Measurements from ENCODE around the gene LRMDA. TPM values are rescaled to one million over a fixed set of nuclear protein-coding genes. Genes with fewer than 3 reads are reported as not detected.

LRMDA gene
- total and polyA plus RNA-seq, 2 of the 13 experiments (the other 11 are each of a cell fraction or from before 2014, with no cell fraction given): 13.4 to 22.0 TPM

GRCh38 chr10:75410132-75411005 lies 21.1 kb upstream of the LRMDA start:
- Histone ChIP-seq H3K9me3 (ENCODE audit: low read length) (no peaks in the 10 kb centered on the region), H3K4me1 (ENCODE audit: insufficient read depth, low read length) (peaks cover 20% of the 10 kb centered on the region), H4K20me1 (ENCODE audit: insufficient read depth, low read length) (no peaks in the 10 kb centered on the region), H3K36me3 (replicated peaks in 1 of 2; ENCODE audit: control insufficient read depth in 1 of 2, insufficient read depth in 2 of 2, low read length in 2 of 2) (peaks cover 0 to 5% of the 10 kb centered on the region in 2 experiments; a peak in 1 of 5 replicates), H3K9ac (ENCODE audit: insufficient read depth, low read depth, low read length) (peak overlapping the region; percentile 48; the same call in 1 of the 2 replicates), H3K4me3 (replicated peaks in 1 of 3; ENCODE audit: insufficient read depth in 1 of 3, low read depth in 2 of 3, low read length in 3 of 3) (peak overlapping the region in 1 of 3 experiments; percentile 87; a peak in 1 of 6 replicates), H3K27me3 (ENCODE audit: control insufficient read depth in 1 of 2, insufficient read depth in 2 of 2, low read length in 2 of 2) (no peaks in the 10 kb centered on the region), H3K4me2 (ENCODE audit: low read depth, low read length) (peak overlapping the region; percentile 73), H3K27ac (ENCODE audit: extremely low read length, insufficient read depth, low read length) (no peak overlapping the region), H3K79me2 (ENCODE audit: insufficient read depth, low read length) (no peaks in the 10 kb centered on the region), H2AFZ (ENCODE audit: low read length) (no peak overlapping the region)
- intact Hi-C loops (cut with micrococcal nuclease; ENCODE audit: unreplicated experiment) (no loop called here), in situ Hi-C loops (cut with HindIII; ENCODE audit: extremely low pct_ligation_motif_present, low pct_unique_long_range_greater_than_20kb) (no loop called here)
- no TSS peak for BruUV-seq (replicated peaks)
- FAIRE-seq (no peak), DNase-seq (ENCODE audit: low spot score) (no peak), ATAC-seq (no peak)
- 93% methylated on average over 10 of the region's 10 CpGs for WGBS (ENCODE audit: low lambda C conversion rate)
- ChIA-PET POLR2A (interaction anchor here (1.0 to 1.9 kb wide), 10 partner anchors 9 to 615 kb away, joined by 3 to 35 read pairs (median 5); partner anchors contain the start of genes LRMDA and ZNF503), CTCF (ENCODE audit: low intra/inter-chr PET ratio, low total read pairs) (no interaction called here)
- TF ChIP-seq ZNF407 (CRISPR knock-in tag; IDR thresholded peaks at IDR 0.05; ENCODE audit: not compliant biosample characterization) (peak; percentile 11), ZNF883 (CRISPR knock-in tag; IDR thresholded peaks at IDR 0.05; ENCODE audit: not compliant biosample characterization) (no peak), ATF6 (CRISPR knock-in tag; conservative IDR thresholded peaks at IDR 0.05) (no peak), TRIM22 (IDR thresholded peaks at IDR 0.05) (no peak), MAFK (conservative IDR thresholded peaks at IDR 0.05 in 1 of 2, IDR thresholded peaks at IDR 0.05 in 1 of 2; ENCODE audit: low read length in 2 of 2) (no peak), FOXC1 (CRISPR knock-in tag; IDR thresholded peaks at IDR 0.05; ENCODE audit: borderline replicate concordance) (no peak), JUN (CRISPR knock-in tag; IDR thresholded peaks at IDR 0.05) (no peak), HNRNPLL (IDR thresholded peaks at IDR 0.05; ENCODE audit: low read depth, low read length, poor library complexity, severe bottlenecking) (no peak), ISL2 (CRISPR knock-in tag; IDR thresholded peaks at IDR 0.05) (no peak), ZNF781 (CRISPR knock-in tag; IDR thresholded peaks at IDR 0.05; ENCODE audit: borderline replicate concordance, not compliant biosample characterization) (no peak)

Measured in HepG2 (cell line).